ENCODE data around the gene TEAD4. TPM values are rescaled to one million over a fixed set of nuclear protein-coding genes. Genes with fewer than 3 reads are reported as not detected.

TEAD4 gene
- total RNA-seq, 1 experiment from 2014 or later, result 47.7 TPM

GRCh38 chr12:2925322-2925995 is 33.7 kb upstream of the TEAD4 start:
- Histone ChIP-seq H3K27me3 (ENCODE audit: insufficient read depth, low read depth) (no peaks in the 10 kb centered on the region), H2AFZ (no peak overlapping the region), H3K4me1 (replicated peaks; ENCODE audit: insufficient read depth) (no peaks in the 10 kb centered on the region), H3K36me3 (ENCODE audit: low read depth) (peaks cover 31% of the 10 kb centered on the region; the same call in 1 of the 2 replicates), H3K4me2 (no peak overlapping the region), H4K20me1 (ENCODE audit: insufficient read depth) (no peaks in the 10 kb centered on the region), H3K79me2 (ENCODE audit: low read depth) (no peaks in the 10 kb centered on the region), H3K4me3 (no peak overlapping the region), H3K9me3 (ENCODE audit: insufficient read depth, low read depth) (no peaks in the 10 kb centered on the region), H3K27ac (no peak overlapping the region), H3F3A (ENCODE audit: insufficient read depth, low read depth) (no peaks in the 10 kb centered on the region), H3K9me2 (ENCODE audit: insufficient read depth) (no peaks in the 10 kb centered on the region)
- intact Hi-C loops (cut with micrococcal nuclease; ENCODE audit: unreplicated experiment), result no loop called here
- no TSS peak for BruUV-seq (replicated peaks)
- TF ChIP-seq CTCF (conservative IDR thresholded peaks at IDR 0.05), result no peak
- TF ChIP-seq EZH2 (IDR thresholded peaks at IDR 0.05; ENCODE audit: low read depth), result no peak
- CTCF ChIA-PET, result no interaction called here
- DNase-seq, result no peak
- POLR2A ChIA-PET (ENCODE audit: unreplicated experiment), result interaction anchor here (0.6 kb wide), 1 partner anchor 55 kb away, joined by 4 read pairs; no protein-coding TSS in a partner anchor

GRCh38 chr12:2930865-2931264 is 28.3 kb upstream of the TEAD4 start:
- Histone ChIP-seq H3K27me3 (ENCODE audit: insufficient read depth, low read depth) (no peaks in the 10 kb centered on the region), H3K4me1 (replicated peaks; ENCODE audit: insufficient read depth) (no peaks in the 10 kb centered on the region), H3K36me3 (ENCODE audit: low read depth) (peaks cover 22% of the 10 kb centered on the region; the same call in 1 of the 2 replicates), H3K27ac (no peak overlapping the region), H3K9me2 (ENCODE audit: insufficient read depth) (no peaks in the 10 kb centered on the region), H3K9me3 (ENCODE audit: insufficient read depth, low read depth) (no peaks in the 10 kb centered on the region), H3F3A (ENCODE audit: insufficient read depth, low read depth) (no peaks in the 10 kb centered on the region), H2AFZ (no peak overlapping the region), H4K20me1 (ENCODE audit: insufficient read depth) (no peaks in the 10 kb centered on the region), H3K79me2 (ENCODE audit: low read depth) (no peaks in the 10 kb centered on the region), H3K4me2 (no peak overlapping the region), H3K4me3 (no peak overlapping the region)
- ChIA-PET CTCF (no interaction called here), POLR2A (ENCODE audit: unreplicated experiment) (no interaction called here)
- intact Hi-C loops (cut with micrococcal nuclease; ENCODE audit: unreplicated experiment), result no loop called here
- DNase-seq, result no peak
- no peak for TF ChIP-seq EZH2 (IDR thresholded peaks at IDR 0.05; ENCODE audit: low read depth)
- TF ChIP-seq CTCF (conservative IDR thresholded peaks at IDR 0.05), result no peak
- no TSS peak for BruUV-seq (replicated peaks)

- no peaks in the 10 kb centered on the region for H3K79me2 ChIP-seq (ENCODE audit: low read depth)
- no peak for DNase-seq
These were observed 25.6 kb upstream of the TEAD4 start for GRCh38 chr12:2933586-2933985.

More at GRCh38 chr12:2933586-2933985, 25.6 kb upstream of the TEAD4 start:
- no peak for TF ChIP-seq EZH2 (IDR thresholded peaks at IDR 0.05; ENCODE audit: low read depth)
- TF ChIP-seq CTCF (conservative IDR thresholded peaks at IDR 0.05), result no peak
- CTCF ChIA-PET, result no interaction called here
- Histone ChIP-seq H3F3A (ENCODE audit: insufficient read depth, low read depth) (no peaks in the 10 kb centered on the region), H3K4me3 (no peak overlapping the region), H3K4me2 (no peak overlapping the region), H3K9me2 (ENCODE audit: insufficient read depth) (no peaks in the 10 kb centered on the region), H3K9me3 (ENCODE audit: insufficient read depth, low read depth) (no peaks in the 10 kb centered on the region), H3K36me3 (ENCODE audit: low read depth) (peaks cover 22% of the 10 kb centered on the region; the same call in 1 of the 2 replicates), H3K27me3 (ENCODE audit: insufficient read depth, low read depth) (no peaks in the 10 kb centered on the region), H2AFZ (no peak overlapping the region), H3K4me1 (replicated peaks; ENCODE audit: insufficient read depth) (no peaks in the 10 kb centered on the region), H3K27ac (no peak overlapping the region), H4K20me1 (ENCODE audit: insufficient read depth) (no peaks in the 10 kb centered on the region)
- POLR2A ChIA-PET (ENCODE audit: unreplicated experiment), result interaction anchor here (0.6 kb wide), 1 partner anchor 144 kb away, joined by 4 read pairs; no protein-coding TSS in a partner anchor
- no TSS peak for BruUV-seq (replicated peaks)
- intact Hi-C loops (cut with micrococcal nuclease; ENCODE audit: unreplicated experiment), result no loop called here

Data from PC-9 (cell line).